ENCODE results near the gene MAN1A1.

GRCh38 chr6:119339941-119340456 lies 9.6 kb downstream of the MAN1A1 start:
- TF ChIP-seq POLR2A (IDR thresholded peaks at IDR 0.05; ENCODE audit: low read length) = no peak
- no peak for TF ChIP-seq GATA1 (IDR thresholded peaks at IDR 0.05; ENCODE audit: low read depth, low read length)

Measured in erythroblast (primary cell).